Measurements from ENCODE around the gene NOTO. TPM values are rescaled to one million over a fixed set of nuclear protein-coding genes. Genes with fewer than 3 reads are reported as not detected.

NOTO gene
- polyA plus RNA-seq, 4 donors, result not detected

DNA sequence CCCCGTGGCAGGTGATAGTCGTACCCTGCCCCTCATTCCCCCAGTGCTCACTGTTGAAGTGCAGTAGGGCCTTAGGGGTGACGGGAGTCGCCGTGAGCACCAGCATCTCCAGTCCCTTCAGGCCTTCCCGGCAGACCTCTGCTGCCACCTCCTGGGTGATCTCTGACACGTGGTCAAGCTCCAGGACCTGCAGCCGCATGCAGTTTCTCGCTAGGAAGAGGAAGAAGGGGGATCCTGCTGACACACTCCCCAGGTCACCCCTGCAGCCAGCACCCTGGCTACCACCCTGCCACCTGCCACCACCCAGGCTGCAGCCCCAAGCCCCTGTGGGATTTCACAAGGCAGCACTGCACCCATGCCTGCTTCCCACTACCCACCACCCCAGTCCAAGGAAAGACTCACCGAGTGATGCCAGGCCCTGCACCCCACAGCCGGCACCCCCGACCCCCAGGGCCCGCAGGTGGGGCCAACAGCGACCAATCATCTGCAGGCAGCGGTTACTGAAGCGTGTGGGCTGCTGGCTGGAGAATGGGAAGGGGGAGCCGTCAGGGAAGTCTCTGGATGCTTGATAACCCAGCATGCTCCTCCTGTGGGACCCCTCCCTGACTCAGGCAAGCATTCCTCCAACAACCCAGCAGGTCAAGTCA, 58.1 kb downstream of the NOTO start:
- no peak overlapping the region for H3K4me3 ChIP-seq (ENCODE audit: low read depth in 1 of 3, low read length in 3 of 3)
- H3K27ac ChIP-seq (ENCODE audit: low read depth in 1 of 3, low read length in 2 of 3), result no peak overlapping the region
- no peaks in the 10 kb centered on the region for H3K27me3 ChIP-seq (ENCODE audit: control insufficient read depth in 3 of 3, insufficient read depth in 3 of 3, low read length in 3 of 3)
- H3K4me1 ChIP-seq (ENCODE audit: control insufficient read depth in 3 of 3, insufficient read depth in 2 of 3, low read depth in 1 of 3, low read length in 2 of 3), result no peaks in the 10 kb centered on the region
- FAIRE-seq (no peak), DNase-seq (peak; percentile 36 to 61)
- H3K9me3 ChIP-seq (ENCODE audit: control insufficient read depth in 2 of 2, insufficient read depth in 1 of 2, low read depth in 1 of 2, low read length in 1 of 2), result no peaks in the 10 kb centered on the region
- peaks cover 0 to 19% (median 0%) of the 10 kb centered on the region in 3 donors for H3K36me3 ChIP-seq (ENCODE audit: control insufficient read depth in 3 of 3, insufficient read depth in 2 of 3, low read depth in 1 of 3, low read length in 3 of 3)
- WGBS, 3 donors, result 41 to 56% (median 45%) methylated on average over 15 to 17 of the region's 17 CpGs

Other genes starting within 250 kb of the NOTO start
- gene SFXN5, start 130.9 kb upstream of the NOTO start, polyA plus RNA-seq, result 10 to 100 TPM in 2 of 4 donors, 1 to 10 TPM in 2; 5.4 to 28.5 (median 9.8) TPM
- 10 to 100 TPM in 2 of 4 donors, 1 to 10 TPM in 2; 5.1 to 37.3 (median 8.3) TPM for gene RAB11FIP5, start 89.6 kb upstream of the NOTO start, polyA plus RNA-seq
- gene SMYD5, start 11.7 kb downstream of the NOTO start, polyA plus RNA-seq, result 10 to 100 TPM in 2 of 4 donors, 1 to 10 TPM in 2; 3.1 to 26.2 (median 10.7) TPM
- 100 to 1,000 TPM in 1 of 4 donors, 10 to 100 TPM in 3; 11.9 to 113 (median 46.4) TPM for gene PRADC1, start 30.7 kb downstream of the NOTO start, polyA plus RNA-seq
- gene CCT7, start 31.7 kb downstream of the NOTO start, polyA plus RNA-seq, result 100 to 1,000 TPM; 120 to 196 (median 143) TPM
- gene FBXO41, start 81.9 kb downstream of the NOTO start, polyA plus RNA-seq, result 1 to 10 TPM in 2 of 4 donors, under 1 TPM in 2; 0.54 to 2.1 (median 1.0) TPM
- gene EGR4, start 91.0 kb downstream of the NOTO start, polyA plus RNA-seq, result under 1 TPM in 2 of 4 donors, not detected in 2; 0.01 to 0.04 TPM
- 10 to 100 TPM in 1 of 4 donors, 1 to 10 TPM in 3; 2.7 to 23.4 (median 6.1) TPM for gene ALMS1, start 183.3 kb downstream of the NOTO start, polyA plus RNA-seq